ENCODE results near the gene CASTOR1. TPM values are rescaled to one million over a fixed set of nuclear protein-coding genes. Genes with fewer than 3 reads are reported as not detected.
A peak's percentile ranks its signal among the peaks of the same experiment; 100 is the strongest.

Gene CASTOR1
- total RNA-seq, 4 donors from 2014 or later: 16.5 to 36.0 (median 27.7) TPM

DNA sequence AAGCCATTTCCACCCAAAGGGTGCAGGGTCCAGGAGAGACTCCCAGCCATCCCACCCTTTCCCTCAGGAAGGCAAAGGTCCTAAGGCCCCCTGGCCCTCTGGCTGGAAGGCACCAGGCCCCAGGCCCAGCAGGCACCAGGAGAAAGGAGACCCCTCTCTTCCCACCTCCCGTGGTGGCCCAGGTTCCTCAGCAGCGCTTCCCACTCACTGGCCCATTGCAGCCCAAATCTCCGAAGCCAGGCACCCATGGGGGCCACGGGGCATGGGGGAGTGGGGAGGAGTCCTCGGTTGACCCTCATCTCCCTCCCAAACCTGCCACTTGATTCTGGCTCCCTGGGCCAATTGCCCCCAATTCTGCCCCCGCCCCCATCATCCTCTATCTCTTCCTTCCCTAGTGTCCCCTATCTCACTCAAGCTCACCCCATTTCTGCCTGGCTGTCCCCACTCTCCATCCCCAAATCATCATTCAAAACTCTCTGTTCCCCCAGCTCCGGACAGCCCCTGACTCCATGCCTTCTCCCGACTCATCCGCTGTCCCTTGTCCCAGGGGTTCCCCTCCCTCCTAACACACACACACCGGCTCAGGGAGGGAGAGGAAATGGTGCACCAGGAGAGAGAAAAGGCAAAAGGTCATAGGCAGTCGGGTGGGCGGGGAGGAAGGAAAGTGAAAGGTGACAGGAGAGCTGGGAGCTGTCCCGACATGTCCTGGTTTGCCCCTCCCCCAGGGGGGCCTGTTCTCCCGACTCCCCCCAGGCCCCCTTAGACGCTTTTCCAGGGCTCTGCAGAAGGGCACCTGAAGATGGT is 43.9 kb downstream of the CASTOR1 start:
- Histone ChIP-seq H3K4me3 (replicated peaks in 1 of 3) (peak overlapping the region in 2 of 3 donors; percentile 24 to 49), H3K36me3 (no peaks in the 10 kb centered on the region), H3K27ac (no peak overlapping the region), H3K27me3 (no peaks in the 10 kb centered on the region), H3K4me1 (peaks cover 11 to 21% of the 10 kb centered on the region in 2 donors), H3K9me3 (no peaks in the 10 kb centered on the region)
- intact Hi-C loops (cut with DNase I): no loop called here
- DNase-seq: peak in 1 of 2 donors; percentile 21
- TF ChIP-seq, protein P1, sequence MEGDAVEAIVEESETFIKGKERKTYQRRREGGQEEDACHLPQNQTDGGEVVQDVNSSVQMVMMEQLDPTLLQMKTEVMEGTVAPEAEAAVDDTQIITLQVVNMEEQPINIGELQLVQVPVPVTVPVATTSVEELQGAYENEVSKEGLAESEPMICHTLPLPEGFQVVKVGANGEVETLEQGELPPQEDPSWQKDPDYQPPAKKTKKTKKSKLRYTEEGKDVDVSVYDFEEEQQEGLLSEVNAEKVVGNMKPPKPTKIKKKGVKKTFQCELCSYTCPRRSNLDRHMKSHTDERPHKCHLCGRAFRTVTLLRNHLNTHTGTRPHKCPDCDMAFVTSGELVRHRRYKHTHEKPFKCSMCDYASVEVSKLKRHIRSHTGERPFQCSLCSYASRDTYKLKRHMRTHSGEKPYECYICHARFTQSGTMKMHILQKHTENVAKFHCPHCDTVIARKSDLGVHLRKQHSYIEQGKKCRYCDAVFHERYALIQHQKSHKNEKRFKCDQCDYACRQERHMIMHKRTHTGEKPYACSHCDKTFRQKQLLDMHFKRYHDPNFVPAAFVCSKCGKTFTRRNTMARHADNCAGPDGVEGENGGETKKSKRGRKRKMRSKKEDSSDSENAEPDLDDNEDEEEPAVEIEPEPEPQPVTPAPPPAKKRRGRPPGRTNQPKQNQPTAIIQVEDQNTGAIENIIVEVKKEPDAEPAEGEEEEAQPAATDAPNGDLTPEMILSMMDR (IDR thresholded peaks at IDR 0.05): no peak
- no peak for TF ChIP-seq POLR2A (IDR thresholded peaks at IDR 0.05)
- WGBS, 2 donors: 54 to 55% methylated on average over 15 of the region's 15 CpGs

DNA sequence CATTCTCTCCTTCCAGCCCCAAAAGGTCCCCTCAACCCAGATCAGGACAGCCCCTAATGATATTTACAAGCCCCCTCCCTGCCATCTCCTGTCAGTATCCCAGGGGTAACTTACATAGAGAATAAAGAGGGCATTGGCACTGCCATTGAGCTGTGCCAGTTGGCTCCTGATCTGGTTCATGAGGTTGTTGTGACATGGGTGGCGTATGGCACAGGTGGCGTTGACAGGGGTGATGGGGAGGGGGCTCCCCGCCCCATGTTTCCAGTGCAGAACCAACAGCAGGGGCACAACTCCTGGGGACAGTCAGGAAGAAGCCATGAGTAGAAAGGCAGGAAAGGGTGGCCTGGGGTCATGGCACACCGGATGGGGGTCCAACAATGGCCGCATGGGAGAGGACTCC is 44.7 kb downstream of the CASTOR1 start:
- WGBS, 2 donors: 92 to 94% methylated on average over 5 of the region's 5 CpGs
- H3K4me3 ChIP-seq (replicated peaks in 1 of 3): no peak overlapping the region
- H3K9me3 ChIP-seq: no peaks in the 10 kb centered on the region
- H3K4me1 ChIP-seq: peaks cover 6 to 22% of the 10 kb centered on the region in 2 donors
- intact Hi-C loops (cut with DNase I): no loop called here
- H3K27me3 ChIP-seq: no peaks in the 10 kb centered on the region
- no peak overlapping the region for H3K27ac ChIP-seq
- H3K36me3 ChIP-seq: no peaks in the 10 kb centered on the region
- no peak for DNase-seq
- TF ChIP-seq POLR2A (IDR thresholded peaks at IDR 0.05): no peak
- TF ChIP-seq, protein P1 (IDR thresholded peaks at IDR 0.05): no peak

DNA sequence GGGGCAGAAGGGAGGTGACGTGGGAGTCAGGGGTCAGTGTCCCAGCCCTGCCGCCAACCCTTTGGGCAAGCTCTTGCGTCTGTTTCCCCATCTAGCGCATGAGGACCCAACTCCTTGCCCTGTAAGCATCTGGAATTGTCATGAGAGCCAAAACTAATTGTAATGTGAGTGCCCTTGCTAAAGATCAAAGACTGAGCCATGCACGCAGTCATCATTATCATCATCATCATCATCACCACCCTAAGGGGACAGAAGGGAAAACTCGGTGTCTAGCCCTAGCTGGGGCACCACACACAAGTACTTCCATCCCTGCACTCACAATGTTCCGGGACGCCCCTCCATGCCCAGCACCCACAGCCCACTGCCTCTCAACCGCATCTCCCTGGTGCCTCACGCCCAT is 45.2 kb downstream of the CASTOR1 start:
- Histone ChIP-seq H3K4me1 (peaks cover 6 to 22% of the 10 kb centered on the region in 2 donors), H3K27ac (no peak overlapping the region), H3K4me3 (replicated peaks in 1 of 3) (no peak overlapping the region), H3K36me3 (no peaks in the 10 kb centered on the region), H3K27me3 (no peaks in the 10 kb centered on the region), H3K9me3 (no peaks in the 10 kb centered on the region)
- WGBS, 2 donors: 89% methylated on average over 10 of the region's 10 CpGs
- intact Hi-C loops (cut with DNase I): no loop called here
- no peak for DNase-seq
- TF ChIP-seq, protein P1 (IDR thresholded peaks at IDR 0.05): no peak
- no peak for TF ChIP-seq POLR2A (IDR thresholded peaks at IDR 0.05)

DNA sequence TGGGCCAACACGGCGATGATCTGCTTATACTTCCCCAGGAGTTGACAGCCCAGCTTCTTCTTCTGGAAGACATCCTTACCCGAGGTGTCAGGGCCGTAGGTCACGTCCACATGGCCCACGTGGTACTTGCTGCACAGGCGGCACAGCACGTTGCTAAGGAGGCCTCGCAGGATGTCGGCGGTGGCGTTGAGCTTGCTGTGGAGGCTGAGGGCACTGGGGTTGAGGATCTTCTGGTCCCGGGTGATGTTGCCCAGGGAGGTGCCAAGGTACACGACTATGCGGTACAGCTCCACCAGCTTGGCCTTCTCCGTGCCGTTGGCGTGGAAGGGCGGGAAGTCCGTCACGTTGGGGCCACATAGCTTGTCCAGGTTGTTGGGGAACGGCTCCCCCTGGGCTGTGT is 45.6 kb downstream of the CASTOR1 start:
- no peak overlapping the region for H3K4me3 ChIP-seq (replicated peaks in 1 of 3)
- no peaks in the 10 kb centered on the region for H3K27me3 ChIP-seq
- intact Hi-C loops (cut with DNase I): no loop called here
- no peak overlapping the region for H3K27ac ChIP-seq
- no peaks in the 10 kb centered on the region for H3K36me3 ChIP-seq
- no peaks in the 10 kb centered on the region for H3K9me3 ChIP-seq
- no peak for DNase-seq
- TF ChIP-seq, protein P1 (IDR thresholded peaks at IDR 0.05): no peak
- no peak for TF ChIP-seq POLR2A (IDR thresholded peaks at IDR 0.05)
- peaks cover 6 to 22% of the 10 kb centered on the region in 2 donors for H3K4me1 ChIP-seq
- WGBS, 2 donors: 93 to 96% methylated on average over 17 to 22 of the region's 22 CpGs

DNA sequence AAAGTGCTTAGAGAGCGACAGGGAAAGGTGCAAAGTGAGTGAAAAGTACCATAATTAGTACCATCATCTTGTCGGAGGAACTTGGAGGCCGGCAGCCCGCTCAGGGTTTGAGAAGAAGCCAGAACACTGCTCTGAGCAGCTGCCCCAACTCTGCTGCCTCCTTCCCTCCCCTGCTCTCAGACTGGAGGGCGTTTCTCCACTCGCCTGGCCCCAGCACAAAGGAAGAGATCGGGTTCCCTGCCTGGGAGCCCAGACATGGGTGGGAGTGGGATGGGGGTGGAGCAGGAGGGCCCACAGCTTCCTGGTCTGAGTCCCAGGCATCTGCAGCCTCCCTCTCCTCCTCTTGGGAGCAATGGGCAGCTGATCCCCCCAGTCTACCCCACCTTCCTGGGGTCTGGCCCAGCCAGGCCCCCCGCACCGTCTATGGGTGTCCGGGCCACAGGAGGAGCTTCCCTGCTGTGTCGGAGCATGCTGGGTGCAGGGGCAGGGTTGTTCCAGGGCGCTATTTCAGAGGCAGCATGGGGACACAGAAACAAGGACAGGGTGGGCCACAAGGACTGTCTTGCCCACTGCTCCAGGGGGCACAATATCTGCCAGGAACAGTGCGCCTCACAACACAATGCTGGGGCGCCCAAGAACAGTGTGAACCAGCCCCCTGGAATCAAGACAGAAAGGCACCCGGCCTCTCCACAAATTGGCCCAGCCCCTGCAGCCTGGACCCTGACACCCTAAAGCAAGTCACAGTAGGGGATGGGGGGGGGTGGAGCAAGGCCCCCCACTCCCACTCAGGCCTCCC is 47.5 kb downstream of the CASTOR1 start:
- no peak overlapping the region for H3K4me3 ChIP-seq (replicated peaks in 1 of 3)
- peaks cover 6 to 18% of the 10 kb centered on the region in 2 donors for H3K4me1 ChIP-seq
- H3K36me3 ChIP-seq: no peaks in the 10 kb centered on the region
- intact Hi-C loops (cut with DNase I): no loop called here
- no peak overlapping the region for H3K27ac ChIP-seq
- 83 to 85% methylated on average over 15 of the region's 15 CpGs for whole genome bisulfite sequencing, 2 donors
- H3K9me3 ChIP-seq: no peaks in the 10 kb centered on the region
- DNase-seq: no peak
- no peaks in the 10 kb centered on the region for H3K27me3 ChIP-seq
- TF ChIP-seq, protein P1 (IDR thresholded peaks at IDR 0.05): no peak
- TF ChIP-seq POLR2A (IDR thresholded peaks at IDR 0.05): no peak

Measured in thyroid gland (tissue), 4 donors.